Endothelial cell of hepatic sinusoid (primary cell): ENCODE measurements around the gene EPSTI1.
"Not testable (repeated sequence)": the region's sequence is repeated elsewhere in the genome, so short reads cannot be mapped to it uniquely, and the experiment has no call there.

Source experiments
- in situ Hi-C: cut with HindIII; loops from 2 replicates; pipeline ENCODE4 v1.10.0; 2017; ENCODE audit warnings: low sequenced_read_pairs

EPSTI1 gene

GRCh38 chr13:42864952-42865767 is 126.9 kb downstream of the EPSTI1 start:
- in situ Hi-C loops = no loop called here

DNA sequence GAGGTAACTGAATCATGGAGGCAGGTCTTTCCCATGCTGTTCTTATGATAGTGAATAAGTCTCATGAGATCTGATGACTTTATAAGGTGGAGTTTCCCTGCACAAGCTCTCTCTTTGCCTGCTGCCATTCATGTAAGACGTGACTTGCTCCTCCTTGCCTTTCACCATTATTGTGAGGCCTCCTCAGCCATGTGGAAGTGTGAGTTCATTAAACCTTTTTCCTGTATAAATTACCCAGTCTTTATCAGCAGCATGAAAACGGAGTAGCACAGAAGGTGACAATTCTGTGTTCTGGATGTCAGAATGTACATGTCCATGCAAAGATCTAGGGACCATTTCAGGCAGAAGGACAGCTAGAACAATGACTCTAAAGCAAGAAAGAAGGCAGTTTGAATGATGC is 129.7 kb downstream of the EPSTI1 start:
- in situ Hi-C loops = not testable (repeated sequence)

DNA sequence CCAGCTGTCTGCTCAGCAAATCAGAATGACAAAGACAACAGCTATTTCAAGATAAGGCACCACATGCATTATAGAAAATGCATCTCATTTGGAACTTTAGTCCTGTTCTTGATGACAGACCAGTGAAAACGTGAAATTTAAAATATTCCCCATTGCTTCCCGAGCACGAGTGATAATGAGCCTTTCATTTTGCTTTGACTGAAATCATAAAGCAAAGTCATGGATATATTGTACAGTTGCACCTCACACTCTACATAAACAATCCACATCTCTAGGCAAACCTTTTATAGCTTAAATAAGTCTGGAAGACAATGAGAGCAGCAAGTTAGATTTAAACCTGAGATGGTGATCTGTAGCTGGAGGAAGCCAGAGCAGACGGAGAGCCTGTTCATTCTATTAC is 131.6 kb downstream of the EPSTI1 start:
- in situ Hi-C loops = no loop called here

DNA sequence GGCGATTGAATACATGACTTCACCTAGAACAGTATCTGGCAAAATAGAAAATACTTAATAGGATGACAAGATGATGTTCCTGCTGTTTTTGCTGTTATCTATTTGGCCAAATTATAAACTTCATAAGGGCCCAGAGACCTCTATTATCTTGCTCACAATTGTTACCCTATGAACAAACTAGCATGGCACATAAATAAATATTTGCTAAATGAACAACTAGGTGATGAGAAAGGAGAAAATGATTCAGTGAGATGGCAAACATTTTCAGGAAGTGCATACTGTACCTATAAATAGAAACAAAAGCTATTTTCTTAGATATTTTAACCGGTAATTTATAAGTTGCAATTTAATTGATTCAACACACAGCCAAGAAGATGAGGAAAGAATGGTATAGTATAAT is 132.3 kb downstream of the EPSTI1 start:
- in situ Hi-C loops = no loop called here

DNA sequence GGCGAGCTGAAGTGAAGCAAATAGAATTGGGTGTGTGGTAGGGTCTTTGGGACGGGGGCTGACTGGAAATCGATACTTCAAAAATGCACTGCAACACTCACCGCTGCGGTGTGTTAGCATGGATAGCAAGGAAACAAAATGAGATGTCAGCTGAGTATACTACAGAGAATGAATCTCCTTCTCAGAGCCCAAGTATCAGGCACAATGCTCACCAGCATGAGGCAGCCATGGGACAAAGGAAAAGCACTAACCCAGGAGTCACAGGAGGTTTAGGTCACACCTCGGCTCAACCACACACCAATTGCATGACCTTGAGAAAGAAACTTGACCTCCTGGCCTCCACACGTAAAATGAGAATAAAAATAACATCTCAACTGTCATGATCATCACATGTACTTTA is 136.6 kb downstream of the EPSTI1 start:
- in situ Hi-C loops = no loop called here

DNA sequence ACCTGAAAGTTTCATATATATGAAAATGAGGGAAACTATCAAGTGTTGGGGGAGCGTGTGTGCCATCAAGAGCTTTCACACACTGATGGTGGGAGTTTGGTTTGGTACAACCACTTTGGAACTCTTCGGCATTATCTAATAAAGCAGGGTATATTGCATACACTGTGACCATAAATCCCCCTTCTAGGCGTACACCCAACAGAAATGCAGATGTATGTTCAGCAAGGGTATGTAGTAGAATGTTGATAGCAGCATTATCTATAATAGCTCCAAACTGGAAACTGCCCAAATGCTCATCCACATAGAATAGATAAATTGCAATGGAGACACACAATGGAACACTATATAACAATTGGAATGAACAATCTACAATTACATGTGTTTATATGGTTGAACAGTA is 139.9 kb downstream of the EPSTI1 start:
- in situ Hi-C loops = no loop called here

- in situ Hi-C loops = no loop called here
Measured at GRCh38 chr13:42849200-42849599, 142.8 kb downstream of the EPSTI1 start.

DNA sequence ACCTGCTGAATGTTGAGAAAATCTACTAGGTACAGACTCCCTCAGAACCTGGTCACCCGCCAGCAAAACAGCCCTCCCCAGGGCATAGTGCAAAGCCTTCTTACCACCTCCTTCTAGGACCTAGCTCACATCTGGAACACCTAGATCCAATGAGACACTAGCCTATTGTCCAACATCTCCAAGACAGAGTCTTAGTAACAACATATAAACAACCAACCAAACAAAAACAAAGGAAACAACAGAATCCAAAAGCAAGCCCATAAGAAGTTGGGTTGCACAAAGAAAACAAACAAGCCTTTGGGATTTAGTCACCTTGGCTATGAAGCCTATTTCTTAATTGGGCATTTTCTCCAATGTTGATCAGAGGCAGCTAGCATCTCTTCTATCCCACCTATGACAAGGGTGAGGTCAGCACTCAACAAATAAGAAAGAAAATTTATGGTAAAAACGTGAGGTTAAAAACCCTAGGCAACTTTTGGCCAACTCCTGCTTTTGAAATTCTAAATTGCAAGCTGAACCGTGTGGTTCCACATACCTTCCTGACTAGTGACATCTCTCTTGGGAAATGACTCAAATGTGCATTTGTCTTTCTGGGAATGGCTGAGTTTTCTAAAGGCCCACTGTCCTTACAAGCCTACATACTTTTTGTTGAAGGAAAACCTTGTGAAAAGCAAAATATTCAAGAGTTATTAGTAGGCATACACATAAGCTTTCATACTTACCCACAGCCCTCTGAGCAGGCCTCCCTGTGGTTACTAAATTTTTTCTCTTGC is 144.0 kb downstream of the EPSTI1 start:
- in situ Hi-C loops = no loop called here

DNA sequence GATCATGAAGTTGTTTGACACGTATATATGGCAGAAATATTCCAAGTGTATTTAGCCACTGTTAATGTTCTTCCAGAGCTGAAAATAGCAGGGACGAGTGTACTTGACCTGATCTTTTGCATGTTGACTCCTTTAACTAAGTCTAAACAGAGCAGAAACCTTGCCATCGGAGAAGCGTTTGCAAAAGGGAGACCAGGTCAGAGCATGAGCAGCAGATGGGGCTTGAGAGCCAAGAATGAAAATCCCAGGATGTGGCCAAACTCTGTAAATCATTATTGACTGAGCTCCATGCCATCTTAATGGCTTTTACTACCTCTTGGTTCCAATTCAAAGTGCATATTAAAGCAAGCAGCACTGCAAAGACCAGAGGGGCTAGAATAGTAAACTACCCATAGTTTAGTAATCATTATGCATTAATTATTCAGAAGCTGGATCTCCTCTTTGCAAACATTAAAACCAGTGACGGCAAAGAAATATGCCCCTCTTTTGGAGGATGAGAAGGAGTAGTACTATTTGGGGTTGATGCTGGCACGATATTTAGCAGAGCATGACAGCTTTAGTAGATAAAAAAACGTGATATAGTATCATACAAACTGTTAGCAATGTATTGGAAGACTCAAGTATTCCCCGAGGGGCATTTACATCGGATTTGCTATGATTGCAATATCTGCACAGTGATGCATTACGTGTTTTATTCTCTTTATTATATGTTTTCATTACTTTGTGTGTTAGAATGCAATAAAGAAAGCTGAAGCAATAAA is 154.9 kb downstream of the EPSTI1 start:
- in situ Hi-C loops = no loop called here
